Measurements from ENCODE around the gene BLM. TPM values are rescaled to one million over a fixed set of nuclear protein-coding genes. Genes with fewer than 3 reads are reported as not detected.

Gene BLM
- total RNA-seq, 1 experiment from 2014 or later: 15.6 TPM

DNA sequence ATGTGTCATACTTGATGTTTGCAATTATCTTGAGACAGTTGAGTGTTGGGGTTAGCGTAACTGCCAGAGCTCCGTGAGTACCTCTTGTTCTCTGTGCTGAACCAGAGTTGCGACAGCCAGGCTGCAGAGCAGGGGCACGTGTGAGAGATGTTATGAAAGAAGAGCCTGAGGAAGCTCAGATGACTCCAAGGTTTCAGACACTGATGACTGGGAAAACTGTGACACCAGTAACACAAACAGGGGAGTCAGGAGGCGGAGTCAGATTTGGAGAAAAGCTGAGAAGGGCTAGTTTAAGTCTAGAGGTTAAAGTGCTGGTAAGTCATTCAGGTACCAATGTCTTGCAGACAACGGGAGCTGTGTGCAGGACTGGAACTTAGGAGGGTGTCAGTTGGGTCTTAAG lies 45.0 kb downstream of the BLM start:
- no peaks in the 10 kb centered on the region for H3K9me3 Mint-ChIP-seq (ENCODE audit: unreplicated experiment)
- Histone ChIP-seq H3K27me3 (replicated peaks; ENCODE audit: control insufficient read depth, insufficient read depth, low read length) (no peaks in the 10 kb centered on the region), H3K4me3 (ENCODE audit: low read depth, low read length) (no peak overlapping the region), H3K36me3 (ENCODE audit: control insufficient read depth, insufficient read depth, low read length) (no peaks in the 10 kb centered on the region), H3K4me1 (no peaks in the 10 kb centered on the region), H3K9me3 (no peaks in the 10 kb centered on the region)
- intact Hi-C loops (cut with micrococcal nuclease; ENCODE audit: unreplicated experiment): no loop called here
- no peaks in the 10 kb centered on the region for H3K27me3 Mint-ChIP-seq (ENCODE audit: insufficient read depth, unreplicated experiment)
- H3K4me3 Mint-ChIP-seq (ENCODE audit: unreplicated experiment): no peak overlapping the region
- no peak for DNase-seq
- no peaks in the 10 kb centered on the region for H3K4me1 Mint-ChIP-seq (ENCODE audit: low read depth, unreplicated experiment)
- no TSS peak for BruUV-seq (replicated peaks)
- POLR2A ChIA-PET: no interaction called here
- TF ChIP-seq, protein P1, sequence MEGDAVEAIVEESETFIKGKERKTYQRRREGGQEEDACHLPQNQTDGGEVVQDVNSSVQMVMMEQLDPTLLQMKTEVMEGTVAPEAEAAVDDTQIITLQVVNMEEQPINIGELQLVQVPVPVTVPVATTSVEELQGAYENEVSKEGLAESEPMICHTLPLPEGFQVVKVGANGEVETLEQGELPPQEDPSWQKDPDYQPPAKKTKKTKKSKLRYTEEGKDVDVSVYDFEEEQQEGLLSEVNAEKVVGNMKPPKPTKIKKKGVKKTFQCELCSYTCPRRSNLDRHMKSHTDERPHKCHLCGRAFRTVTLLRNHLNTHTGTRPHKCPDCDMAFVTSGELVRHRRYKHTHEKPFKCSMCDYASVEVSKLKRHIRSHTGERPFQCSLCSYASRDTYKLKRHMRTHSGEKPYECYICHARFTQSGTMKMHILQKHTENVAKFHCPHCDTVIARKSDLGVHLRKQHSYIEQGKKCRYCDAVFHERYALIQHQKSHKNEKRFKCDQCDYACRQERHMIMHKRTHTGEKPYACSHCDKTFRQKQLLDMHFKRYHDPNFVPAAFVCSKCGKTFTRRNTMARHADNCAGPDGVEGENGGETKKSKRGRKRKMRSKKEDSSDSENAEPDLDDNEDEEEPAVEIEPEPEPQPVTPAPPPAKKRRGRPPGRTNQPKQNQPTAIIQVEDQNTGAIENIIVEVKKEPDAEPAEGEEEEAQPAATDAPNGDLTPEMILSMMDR (IDR thresholded peaks at IDR 0.05; ENCODE audit: insufficient read depth in 1 of 2, low read depth in 1 of 2, low read length in 1 of 2, severe bottlenecking in 1 of 2, unreplicated experiment in 1 of 2): no peak
- no peak overlapping the region for H3K27ac Mint-ChIP-seq (ENCODE audit: unreplicated experiment)
- CTCF ChIA-PET: no interaction called here
- H3K36me3 Mint-ChIP-seq (ENCODE audit: insufficient read depth, unreplicated experiment): peaks cover 16% of the 10 kb centered on the region

DNA sequence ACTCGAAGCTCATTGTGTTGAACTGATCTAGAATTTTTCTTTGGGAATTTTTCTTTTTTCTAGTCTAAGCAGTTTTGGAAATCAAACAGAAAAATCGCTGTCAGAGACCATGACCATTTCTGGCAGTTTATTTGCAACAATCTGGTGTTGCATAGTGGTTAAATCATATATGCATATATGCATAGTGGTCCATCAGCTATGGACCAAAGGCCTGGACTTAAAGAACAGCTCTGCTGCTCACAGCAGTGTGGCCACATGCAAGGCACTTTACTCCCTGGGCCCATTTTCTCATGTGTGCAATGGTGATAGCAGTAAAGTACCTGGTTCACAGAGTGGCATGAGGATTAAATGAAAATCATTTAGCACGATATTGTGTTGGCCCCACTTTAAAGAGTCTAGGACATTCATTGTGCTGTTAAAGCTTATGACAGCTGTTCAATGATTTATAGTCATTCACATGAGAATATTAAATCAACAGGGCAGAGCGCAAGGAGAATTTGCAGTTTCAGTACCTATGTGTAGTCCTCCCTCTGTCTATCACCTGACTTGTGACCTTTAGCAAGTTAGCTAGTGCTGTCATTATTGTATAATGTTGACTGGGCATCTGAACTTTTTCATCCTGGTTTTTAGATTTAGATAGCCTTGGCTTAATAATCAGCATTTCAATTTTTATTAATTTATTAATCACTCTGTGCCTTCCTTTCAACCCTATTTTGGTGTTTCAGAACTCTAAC lies 46.4 kb downstream of the BLM start:
- H3K4me1 Mint-ChIP-seq (ENCODE audit: low read depth, unreplicated experiment): no peaks in the 10 kb centered on the region
- POLR2A ChIA-PET: no interaction called here
- H3K4me3 Mint-ChIP-seq (ENCODE audit: unreplicated experiment): no peak overlapping the region
- no peak for DNase-seq
- H3K27me3 ChIP-seq (replicated peaks; ENCODE audit: control insufficient read depth, insufficient read depth, low read length): no peaks in the 10 kb centered on the region
- no peaks in the 10 kb centered on the region for H3K9me3 ChIP-seq
- no peaks in the 10 kb centered on the region for H3K27me3 Mint-ChIP-seq (ENCODE audit: insufficient read depth, unreplicated experiment)
- H3K27ac Mint-ChIP-seq (ENCODE audit: unreplicated experiment): no peak overlapping the region
- no peaks in the 10 kb centered on the region for H3K9me3 Mint-ChIP-seq (ENCODE audit: unreplicated experiment)
- CTCF ChIA-PET: no interaction called here
- H3K4me1 ChIP-seq: no peaks in the 10 kb centered on the region
- no TSS peak for BruUV-seq (replicated peaks)
- H3K36me3 ChIP-seq (ENCODE audit: control insufficient read depth, insufficient read depth, low read length): no peaks in the 10 kb centered on the region
- TF ChIP-seq, protein P1 (IDR thresholded peaks at IDR 0.05; ENCODE audit: insufficient read depth in 1 of 2, low read depth in 1 of 2, low read length in 1 of 2, severe bottlenecking in 1 of 2, unreplicated experiment in 1 of 2): no peak
- intact Hi-C loops (cut with micrococcal nuclease; ENCODE audit: unreplicated experiment): no loop called here
- peaks cover 6% of the 10 kb centered on the region for H3K36me3 Mint-ChIP-seq (ENCODE audit: insufficient read depth, unreplicated experiment)
- no peak overlapping the region for H3K4me3 ChIP-seq (ENCODE audit: low read depth, low read length)

DNA sequence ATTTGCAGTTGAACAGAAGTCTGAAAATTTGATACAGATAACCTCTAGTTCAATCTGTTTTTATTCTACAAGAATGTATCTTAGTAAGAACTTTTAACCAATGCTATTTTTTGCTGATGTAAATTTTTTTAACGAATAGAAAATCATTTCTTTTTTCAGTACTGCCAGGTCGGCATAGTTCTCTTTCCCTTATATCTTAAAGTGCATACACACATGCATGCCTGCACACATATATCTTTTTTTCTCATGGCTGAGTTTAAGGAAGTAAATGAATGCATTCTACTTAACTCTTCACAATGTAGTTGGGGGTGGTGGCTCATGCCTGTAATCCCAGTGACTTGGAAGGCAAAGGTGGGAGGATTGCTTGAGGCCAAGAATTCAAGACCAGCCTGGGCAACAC lies 48.4 kb downstream of the BLM start:
- no peaks in the 10 kb centered on the region for H3K27me3 ChIP-seq (replicated peaks; ENCODE audit: control insufficient read depth, insufficient read depth, low read length)
- intact Hi-C loops (cut with micrococcal nuclease; ENCODE audit: unreplicated experiment): no loop called here
- Mint-ChIP-seq H3K27me3 (ENCODE audit: insufficient read depth, unreplicated experiment) (no peaks in the 10 kb centered on the region), H3K27ac (ENCODE audit: unreplicated experiment) (no peak overlapping the region), H3K36me3 (ENCODE audit: insufficient read depth, unreplicated experiment) (peaks cover 4% of the 10 kb centered on the region), H3K4me3 (ENCODE audit: unreplicated experiment) (no peak overlapping the region), H3K9me3 (ENCODE audit: unreplicated experiment) (no peaks in the 10 kb centered on the region), H3K4me1 (ENCODE audit: low read depth, unreplicated experiment) (no peaks in the 10 kb centered on the region)
- H3K36me3 ChIP-seq (ENCODE audit: control insufficient read depth, insufficient read depth, low read length): no peaks in the 10 kb centered on the region
- H3K9me3 ChIP-seq: no peaks in the 10 kb centered on the region
- no TSS peak for BruUV-seq (replicated peaks)
- H3K4me3 ChIP-seq (ENCODE audit: low read depth, low read length): no peak overlapping the region
- POLR2A ChIA-PET: no interaction called here
- H3K4me1 ChIP-seq: no peaks in the 10 kb centered on the region
- DNase-seq: no peak
- TF ChIP-seq, protein P1 (IDR thresholded peaks at IDR 0.05; ENCODE audit: insufficient read depth in 1 of 2, low read depth in 1 of 2, low read length in 1 of 2, severe bottlenecking in 1 of 2, unreplicated experiment in 1 of 2): no peak
- CTCF ChIA-PET: no interaction called here
